K562 (cell line): ENCODE data around the gene TDRD3. TPM values are rescaled to one million over a fixed set of nuclear protein-coding genes. Genes with fewer than 3 reads are reported as not detected.

Source experiments
- ATAC-seq: fragments of 200-7000 bp; cut with Tn5 transposase; 3 replicates; pipeline ENCODE4 v1.9.1; 2020; ENCODE audit warnings: moderate library complexity
- BruUV-seq: library from RNA; stranded (reverse); fragments of 400-500 nt; replicated peaks from 2 replicates; lab custom pipeline; 2021; lab: Mats Ljungman, UMichigan
- CTCF ChIA-PET: fragments of 300-600 bp; formaldehyde crosslinking; extraction: SDS; loops from one replicate; lab custom pipeline; 2021; ENCODE audit warnings: low intra/inter-chr PET ratio; lab: Yijun Ruan, JAX
- POLR2A ChIA-PET: fragments of 300-600, 350-650 bp; sonication (Branson Sonifier 250); formaldehyde crosslinking; extraction: SDS; loops from one replicate; lab custom pipeline; 2021; ENCODE audit warnings: antibody characterized with exemption, inconsistent platforms; lab: Yijun Ruan, JAX
- DNase-seq, 4 experiments: peaks; one replicate each; pipeline versions ENCODE4 v3.0.0 to v3.0.0-alpha.2; 2011 to 2018; ENCODE audit warnings: low spot score in 3 of 4, mixed read lengths in 3 of 4; ENCODE audit errors: extremely low read depth in 1 of 4
- FAIRE-seq: peaks from 2 replicates; lab custom pipeline; 2011; peaks lifted over from hg19 to GRCh38; lab: Jason Lieb, UNC
- H2AFZ ChIP-seq: 2 replicates; pipeline ENCODE4 v1.6.0; 2011; ENCODE audit warnings: low read depth, low read length, control low read depth, inconsistent platforms
- H3K27ac ChIP-seq: fragments of 200-600 bp; 3 replicates; pipeline ENCODE4 v1.8.0; 2011; ENCODE audit warnings: low read depth, mild to moderate bottlenecking, control low read depth, inconsistent platforms, low read length, moderate library complexity, mixed read lengths; ENCODE audit errors: extremely low read depth
- H3K27me3 ChIP-seq, 2 experiments: fragments of 300-600 bp in 1 of 2; 2 replicates in 1 of 2; 3 replicates in 1 of 2; pipeline versions ENCODE4 v1.6.0 to v1.8.0; 2011; ENCODE audit warnings: inconsistent platforms in 2 of 2, low read length in 2 of 2, mild to moderate bottlenecking in 1 of 2, mixed read lengths in 1 of 2, moderate library complexity in 1 of 2; ENCODE audit not compliant: control insufficient read depth in 2 of 2, insufficient read depth in 2 of 2
- H3K36me3 ChIP-seq: fragments of 300-600 bp; 3 replicates; pipeline ENCODE4 v1.8.0; 2011; ENCODE audit warnings: mild to moderate bottlenecking, low read length, inconsistent platforms; ENCODE audit not compliant: control insufficient read depth, insufficient read depth
- H3K4me1 ChIP-seq, 2 experiments: fragments of 200-600 bp in 1 of 2; replicated peaks in 1 of 2; 2 replicates in 1 of 2; 3 replicates in 1 of 2; pipeline versions ENCODE4 v1.5.1 to v1.8.0; 2011; ENCODE audit warnings: inconsistent platforms in 2 of 2, low read length in 2 of 2, mild to moderate bottlenecking in 1 of 2, mixed read lengths in 1 of 2, moderate library complexity in 1 of 2; ENCODE audit not compliant: control insufficient read depth in 2 of 2, insufficient read depth in 2 of 2
- H3K4me2 ChIP-seq: 2 replicates; pipeline ENCODE4 v1.6.1; 2011; ENCODE audit warnings: low read length, control low read depth, inconsistent platforms, mixed read lengths; ENCODE audit not compliant: insufficient read depth
- H3K4me3 ChIP-seq: fragments of 200-600 bp; sonication (generic), shearing (Covaris generic); 2 replicates; pipeline ENCODE4 v1.5.1; 2016; ENCODE audit warnings: control low read depth, inconsistent platforms
- H3K79me2 ChIP-seq: fragments of 200-600 bp; 3 replicates; pipeline ENCODE4 v1.8.0; 2011; ENCODE audit warnings: low read length, inconsistent platforms; ENCODE audit not compliant: control insufficient read depth, insufficient read depth
- H3K9ac ChIP-seq, 2 experiments: 2 replicates each; pipeline versions ENCODE4 v1.6.0 to v1.6.1; 2011; ENCODE audit warnings: low read depth in 2 of 2, low read length in 2 of 2, control low read depth in 1 of 2, inconsistent platforms in 1 of 2, mild to moderate bottlenecking in 1 of 2, mixed read lengths in 1 of 2; ENCODE audit not compliant: insufficient read depth in 1 of 2
- H3K9me1 ChIP-seq: one replicate; pipeline ENCODE4 v1.6.0; 2011; ENCODE audit warnings: inconsistent platforms, mild to moderate bottlenecking, low read length, moderate library complexity; ENCODE audit not compliant: control insufficient read depth, insufficient read depth
- H3K9me3 ChIP-seq: replicated peaks from 2 replicates; pipeline ENCODE4 v1.5.1; 2011; ENCODE audit warnings: low read depth, low read length, inconsistent platforms; ENCODE audit not compliant: control insufficient read depth, insufficient read depth
- H4K20me1 ChIP-seq: replicated peaks from 2 replicates; pipeline ENCODE4 v1.6.1; 2011; ENCODE audit warnings: low read length, inconsistent platforms, mixed read lengths; ENCODE audit not compliant: control insufficient read depth, insufficient read depth
- KDM1A ChIP-seq, 2 experiments: fragments of 450-650 bp; IDR thresholded peaks; 2 replicates each; pipeline ENCODE4 v1.6.1; 2016; ENCODE audit warnings: mild to moderate bottlenecking in 2 of 2
- NFIC ChIP-seq: fragments of 450-650 bp; IDR thresholded peaks from 2 replicates; pipeline ENCODE4 v1.6.1; 2017; ENCODE audit warnings: mild to moderate bottlenecking, inconsistent platforms
- WGBS: fragments of 100-300 bp; shearing (Covaris generic); methylation state at CpG from one replicate; pipeline ENCODE4 v1.1.6; 2016; ENCODE audit warnings: low coverage, mixed read lengths; ENCODE audit not compliant: insufficient coverage; ENCODE audit errors: missing lambda C conversion rate; 5-methylcytosine and 5-hydroxymethylcytosine counted together
- in situ Hi-C: fragments of 300-500 bp; cut with MboI; formaldehyde crosslinking; loops from 4 replicates; pipeline ENCODE4 v1.15.0; 2018; ENCODE audit warnings: inconsistent platforms, mixed read lengths
- intact Hi-C: fragments of 100-400 bp; cut with micrococcal nuclease; formaldehyde crosslinking; loops from 2 replicates; pipeline ENCODE4 v1.14.2; 2022
- polyA plus RNA-seq, 8 experiments: library from polyadenylated mRNA; depleted of rRNA in 4 of 8; stranded (reverse) in 5 of 8; unstranded in 3 of 8; fragments of >200 nt; fragmentation: Nextera tagmentation in 2 of 8; fragmentation: Illumina TruSeq in 1 of 8; extraction: Ambion mirVana in 2 of 8; extraction: Trizol in 1 of 8; gene quantifications; 2 replicates each; pipeline versions ENCODE4 v1.2.1 to v1.2.3, GENCODE V29; 2011 to 2014; ENCODE audit warnings: inconsistent platforms in 1 of 8, missing spikeins in 1 of 8
- total RNA-seq, 7 experiments: library from RNA; depleted of rRNA in 6 of 7; stranded (reverse); fragments of >200 nt in 6 of 7; fragmentation: Illumina TruSeq in 2 of 7; extraction: Trizol in 2 of 7; gene quantifications; 2 replicates each; pipeline versions ENCODE4 v1.2.1 to v1.2.3, GENCODE V29; 2011 to 2021; ENCODE audit warnings: low replicate concordance in 1 of 7
- TF ChIP-seq, protein P1 (sequence below): sonication (generic); formaldehyde crosslinking; IDR thresholded peaks from 2 replicates; pipeline ENCODE4 v1.8.1; 2023; ENCODE audit warnings: missing genetic modification reagents, mild to moderate bottlenecking, borderline replicate concordance

Gene TDRD3
- total and polyA plus RNA-seq, 9 of the 15 experiments (the other 6 are each of a cell fraction or from before 2014, with no cell fraction given) = 3.6 to 16.4 (median 9.5) TPM

GRCh38 chr13:60351326-60351725 lies 45.7 kb upstream of the TDRD3 start:
- Histone ChIP-seq H3K27me3 (peaks cover 0 to 4% of the 10 kb centered on the region in 2 experiments; a peak in 2 of 5 replicates), H3K4me1 (no peaks in the 10 kb centered on the region), H4K20me1 (no peaks in the 10 kb centered on the region), H3K27ac (no peak overlapping the region), H3K36me3 (no peaks in the 10 kb centered on the region), H3K79me2 (no peaks in the 10 kb centered on the region), H3K9me1 (no peaks in the 10 kb centered on the region), H3K4me3 (no peak overlapping the region), H3K9ac (no peak overlapping the region), H3K4me2 (no peak overlapping the region), H2AFZ (no peak overlapping the region), H3K9me3 (no peaks in the 10 kb centered on the region; the same call in 1 of the 2 replicates)
- no peak for ATAC-seq
- DNase-seq = no peak
- BruUV-seq = no TSS peak
- in situ Hi-C loops (no loop called here), intact Hi-C loops (loop anchor here (5.0 kb wide), 1 partner anchor 81 kb away; no protein-coding TSS in a partner anchor)
- TF ChIP-seq, protein P1, sequence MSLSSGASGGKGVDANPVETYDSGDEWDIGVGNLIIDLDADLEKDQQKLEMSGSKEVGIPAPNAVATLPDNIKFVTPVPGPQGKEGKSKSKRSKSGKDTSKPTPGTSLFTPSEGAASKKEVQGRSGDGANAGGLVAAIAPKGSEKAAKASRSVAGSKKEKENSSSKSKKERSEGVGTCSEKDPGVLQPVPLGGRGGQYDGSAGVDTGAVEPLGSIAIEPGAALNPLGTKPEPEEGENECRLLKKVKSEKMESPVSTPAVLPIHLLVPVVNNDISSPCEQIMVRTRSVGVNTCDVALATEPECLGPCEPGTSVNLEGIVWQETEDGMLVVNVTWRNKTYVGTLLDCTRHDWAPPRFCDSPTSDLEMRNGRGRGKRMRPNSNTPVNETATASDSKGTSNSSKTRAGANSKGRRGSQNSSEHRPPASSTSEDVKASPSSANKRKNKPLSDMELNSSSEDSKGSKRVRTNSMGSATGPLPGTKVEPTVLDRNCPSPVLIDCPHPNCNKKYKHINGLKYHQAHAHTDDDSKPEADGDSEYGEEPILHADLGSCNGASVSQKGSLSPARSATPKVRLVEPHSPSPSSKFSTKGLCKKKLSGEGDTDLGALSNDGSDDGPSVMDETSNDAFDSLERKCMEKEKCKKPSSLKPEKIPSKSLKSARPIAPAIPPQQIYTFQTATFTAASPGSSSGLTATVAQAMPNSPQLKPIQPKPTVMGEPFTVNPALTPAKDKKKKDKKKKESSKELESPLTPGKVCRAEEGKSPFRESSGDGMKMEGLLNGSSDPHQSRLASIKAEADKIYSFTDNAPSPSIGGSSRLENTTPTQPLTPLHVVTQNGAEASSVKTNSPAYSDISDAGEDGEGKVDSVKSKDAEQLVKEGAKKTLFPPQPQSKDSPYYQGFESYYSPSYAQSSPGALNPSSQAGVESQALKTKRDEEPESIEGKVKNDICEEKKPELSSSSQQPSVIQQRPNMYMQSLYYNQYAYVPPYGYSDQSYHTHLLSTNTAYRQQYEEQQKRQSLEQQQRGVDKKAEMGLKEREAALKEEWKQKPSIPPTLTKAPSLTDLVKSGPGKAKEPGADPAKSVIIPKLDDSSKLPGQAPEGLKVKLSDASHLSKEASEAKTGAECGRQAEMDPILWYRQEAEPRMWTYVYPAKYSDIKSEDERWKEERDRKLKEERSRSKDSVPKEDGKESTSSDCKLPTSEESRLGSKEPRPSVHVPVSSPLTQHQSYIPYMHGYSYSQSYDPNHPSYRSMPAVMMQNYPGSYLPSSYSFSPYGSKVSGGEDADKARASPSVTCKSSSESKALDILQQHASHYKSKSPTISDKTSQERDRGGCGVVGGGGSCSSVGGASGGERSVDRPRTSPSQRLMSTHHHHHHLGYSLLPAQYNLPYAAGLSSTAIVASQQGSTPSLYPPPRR (CRISPR knock-in tag) = no peak
- TF ChIP-seq NFIC = peak; percentile 13; the same call in 1 of the 2 replicates
- TF ChIP-seq KDM1A (IDR thresholded peaks at IDR 0.05) = peak in 1 of 2 experiments; percentile 18; a peak in 1 of 4 replicates
- ChIA-PET POLR2A (no interaction called here), CTCF (no interaction called here)
- no peak for FAIRE-seq
- 0% methylated on average over 2 of the region's 2 CpGs for WGBS
